NCI-H748 treated with DMSO at 0.1 percent for 48 hours (cell line): Measurements from ENCODE around the gene AMD1.
"Not testable (repeated sequence)": the region's sequence is repeated elsewhere in the genome, so short reads cannot be mapped to it uniquely, and the experiment has no call there.

Source experiments
- DNase-seq: peaks from one replicate; lab custom pipeline; 2025; lab: John Stamatoyannopoulos, UW

The AMD1 gene

DNA sequence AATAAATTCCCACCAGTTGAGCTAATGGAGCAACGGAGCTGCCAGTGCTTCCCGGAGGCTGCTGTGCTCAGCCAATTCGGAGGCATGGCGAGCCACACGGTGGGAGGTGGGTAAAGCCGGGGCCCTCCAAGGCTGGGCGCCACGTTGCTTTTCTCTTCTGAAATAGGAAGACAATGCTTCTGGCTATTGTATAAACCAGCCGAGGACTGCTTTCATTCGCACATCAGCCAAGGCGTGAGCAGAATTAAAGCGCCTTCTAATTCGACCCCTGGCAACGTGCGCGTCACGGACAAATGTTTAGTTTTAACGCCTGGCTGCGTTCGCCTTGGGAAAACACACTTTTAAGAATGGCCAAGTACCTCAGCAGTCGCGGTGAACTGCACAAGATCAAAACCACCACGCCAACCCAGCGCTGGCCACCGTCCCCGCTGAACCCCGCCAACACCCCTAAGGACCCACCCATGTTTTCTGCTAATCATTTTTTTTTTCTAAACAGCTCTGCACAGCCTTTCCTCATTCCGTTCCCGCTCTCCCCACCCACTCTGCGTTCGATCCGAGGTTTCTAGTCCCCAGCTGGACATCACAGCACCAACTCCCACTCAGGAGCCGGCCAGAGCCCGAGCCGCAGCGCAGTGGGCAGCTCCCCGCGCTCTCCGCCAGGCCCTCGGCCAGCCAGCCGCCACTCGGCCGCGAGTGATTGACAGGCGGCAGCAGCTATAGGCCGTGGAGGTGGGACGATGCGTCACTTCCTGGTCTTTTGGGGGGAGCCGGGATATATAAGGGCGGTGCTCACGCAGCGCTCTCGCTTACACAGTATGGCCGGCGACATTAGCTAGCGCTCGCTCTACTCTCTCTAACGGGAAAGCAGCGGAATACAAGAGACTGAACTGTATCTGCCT, at the start of gene AMD1:
AMD1 (plus strand) TSS at position 805 of the 899 bp plus-strand sequence. CDS start 321 bp downstream, outside the sequence.
- DNase-seq, result peak; percentile 95

DNA sequence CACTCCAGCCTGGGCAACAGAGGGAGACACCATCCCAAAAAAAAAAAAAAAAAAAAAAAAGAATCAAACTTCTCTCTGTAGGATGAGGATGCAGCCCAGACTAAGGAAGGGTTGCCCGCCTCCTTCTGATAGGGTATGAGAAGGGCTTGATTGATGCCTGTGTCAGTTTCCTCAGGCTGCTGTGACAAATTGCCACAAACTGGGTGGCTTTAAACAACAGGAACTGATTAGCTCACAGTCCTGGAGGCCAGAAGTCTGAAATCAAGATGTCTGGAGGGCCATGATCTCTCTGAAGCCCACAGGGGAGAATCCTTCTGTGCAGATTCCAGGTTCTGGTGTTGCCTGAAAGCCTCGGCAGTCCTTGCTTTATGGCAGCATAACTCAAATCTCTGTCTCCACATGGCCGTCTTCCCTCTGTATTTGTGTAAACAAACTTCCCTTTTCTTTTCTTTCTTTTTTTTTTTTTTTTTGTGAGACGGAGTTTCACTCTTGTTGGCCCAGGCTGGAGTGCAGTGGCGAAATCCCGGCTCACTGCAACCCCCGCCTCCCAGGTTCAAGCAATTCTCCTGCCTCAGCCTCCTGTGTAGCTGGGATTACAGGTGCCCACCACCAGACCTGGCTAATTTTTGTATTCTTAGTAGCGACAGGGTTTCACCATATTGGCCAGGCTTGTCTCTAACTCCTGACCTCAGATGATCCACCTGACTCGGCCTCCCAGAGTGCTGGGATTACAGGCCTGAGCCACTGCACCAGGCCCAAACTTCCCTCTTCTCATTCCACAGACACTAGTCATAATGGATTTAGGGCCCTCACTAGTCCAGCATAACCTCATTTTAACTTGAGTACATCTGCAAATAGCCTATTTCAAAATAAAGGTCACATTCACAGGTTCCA, 48.1 kb upstream of the AMD1 start:
- no peak for DNase-seq

DNA sequence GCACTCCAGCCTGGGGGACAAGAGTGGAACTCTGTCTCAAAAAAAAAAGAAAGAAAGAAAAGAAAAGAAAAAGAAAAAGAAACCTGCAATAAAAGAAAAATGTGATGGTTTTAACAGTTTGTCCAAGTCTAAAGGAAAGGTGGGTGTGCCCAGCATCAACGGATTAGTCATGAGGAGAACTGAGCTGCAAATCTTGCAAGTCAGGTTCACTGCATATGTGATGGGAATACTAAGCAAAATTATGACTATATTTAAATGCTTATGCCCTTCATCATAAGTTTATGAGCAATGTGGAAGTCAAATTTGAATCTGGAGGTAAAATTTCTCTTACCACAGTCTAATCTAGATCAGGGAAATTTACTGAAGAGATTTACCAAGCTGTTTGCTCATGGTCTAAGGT, 46.2 kb upstream of the AMD1 start:
- no peak for DNase-seq

DNA sequence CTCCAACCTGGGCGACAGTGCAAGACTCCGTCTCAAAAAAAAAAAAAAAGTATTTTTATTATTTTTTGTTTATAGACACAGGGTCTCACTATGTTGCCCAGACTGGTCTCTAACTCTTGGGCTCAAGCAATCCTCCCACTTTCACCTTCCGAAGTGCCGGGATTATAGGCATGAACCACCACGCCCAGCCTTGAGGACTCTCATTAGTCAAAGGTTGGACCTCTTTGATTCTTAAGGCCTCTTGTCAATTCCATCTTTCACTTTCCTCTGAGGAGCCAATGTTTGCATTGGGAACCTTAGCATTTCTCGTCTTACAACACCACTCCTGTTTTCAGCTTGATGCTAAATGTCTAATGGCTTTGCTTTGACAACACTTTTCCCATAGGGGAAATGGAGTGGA, 43.2 kb upstream of the AMD1 start:
- DNase-seq, result no peak

DNA sequence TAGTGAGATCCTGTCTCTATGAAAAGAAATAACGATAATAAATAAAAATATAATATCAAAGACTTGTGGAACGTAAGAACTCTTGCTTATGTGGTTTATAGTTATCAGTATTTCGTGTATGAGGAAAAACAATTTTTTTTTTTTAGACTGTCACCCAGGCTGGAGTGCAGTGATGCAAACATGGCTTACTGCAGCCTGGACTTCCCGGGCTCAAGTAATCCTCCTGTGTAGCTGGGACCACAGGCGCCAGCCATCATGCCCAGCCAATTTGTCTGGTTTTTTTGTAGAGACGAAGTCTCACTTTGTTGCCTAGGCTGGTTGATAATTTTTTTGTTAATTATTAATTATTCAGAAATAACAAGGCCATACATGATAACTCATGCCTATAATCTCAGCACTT, 40.8 kb upstream of the AMD1 start:
- DNase-seq, result no peak

DNA sequence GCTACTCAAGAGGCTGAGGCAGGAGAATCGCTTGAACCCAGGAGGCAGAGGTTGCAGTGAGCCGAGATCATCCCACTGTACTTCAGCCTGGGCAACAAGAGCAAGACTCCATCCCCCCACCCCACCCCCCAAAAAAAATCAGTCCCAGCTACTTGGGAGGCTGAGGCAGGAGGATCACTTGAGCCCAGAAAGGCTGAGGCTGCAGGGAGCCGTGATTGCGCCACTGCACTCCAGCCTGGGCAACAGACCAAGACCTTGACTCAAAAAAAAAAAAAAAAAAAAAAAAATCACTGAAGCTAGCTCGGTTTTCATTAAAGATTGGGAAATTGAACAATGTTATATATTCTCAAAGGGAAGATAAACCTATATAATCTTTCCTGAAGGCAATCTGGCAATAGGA, 38.8 kb upstream of the AMD1 start:
- not testable (repeated sequence) for DNase-seq

DNA sequence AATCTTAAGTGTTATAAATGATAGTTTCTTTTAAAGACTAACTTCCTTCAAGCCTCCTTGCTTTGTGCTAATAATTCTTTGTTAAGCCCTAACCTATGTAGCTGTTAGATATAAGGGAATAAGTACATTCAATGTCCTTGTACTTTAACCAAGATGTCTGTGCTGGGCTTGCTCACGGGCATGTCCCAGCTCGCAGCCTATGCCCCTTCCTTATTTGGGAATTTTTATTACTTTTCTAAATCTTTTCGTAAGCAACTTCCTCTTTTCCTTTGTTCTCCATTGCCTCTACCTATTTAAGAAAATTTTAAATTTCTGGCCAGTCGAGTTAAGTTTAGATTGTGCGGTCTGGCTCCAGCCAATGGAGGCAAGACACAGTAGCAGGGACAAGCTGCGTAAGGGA, 33.3 kb upstream of the AMD1 start:
- no peak for DNase-seq

DNA sequence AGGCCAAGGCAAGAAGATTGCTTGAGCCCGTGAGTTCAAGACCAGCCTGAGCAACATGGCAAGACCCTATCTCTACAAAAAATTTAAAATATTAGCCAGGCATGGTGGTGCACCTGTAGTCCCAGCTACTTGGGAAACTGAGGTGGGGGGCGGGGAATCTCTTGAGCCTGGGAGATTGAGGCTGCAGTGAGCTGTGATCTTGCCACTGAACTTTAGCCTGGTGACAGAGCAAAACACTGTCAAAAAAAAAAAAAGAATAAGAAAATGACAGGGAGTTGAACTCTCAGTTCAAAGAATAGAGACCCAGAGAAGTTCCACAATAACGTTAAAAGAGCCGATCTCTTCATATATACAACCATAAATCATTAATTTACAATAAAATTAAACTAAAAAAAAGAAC, 24.8 kb upstream of the AMD1 start:
- no peak for DNase-seq

DNA sequence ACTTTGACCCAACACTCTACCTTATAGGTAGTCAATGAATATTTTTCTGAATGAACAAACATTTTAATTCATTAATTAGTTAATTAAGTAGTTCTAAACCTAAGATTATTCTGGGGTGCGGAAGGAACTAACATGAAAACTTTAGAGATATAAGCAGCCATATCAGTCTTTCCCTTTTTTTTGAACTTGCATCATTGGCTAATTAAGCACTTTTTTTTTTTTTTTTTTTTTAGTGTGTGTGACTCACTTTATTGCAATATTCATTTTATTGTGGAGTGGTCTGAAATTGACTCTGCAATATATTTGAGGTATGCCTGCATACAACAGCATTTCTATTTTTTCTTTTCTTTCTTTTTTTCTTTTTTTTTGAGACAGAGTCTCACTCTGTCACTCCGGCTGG, 21.8 kb upstream of the AMD1 start:
- DNase-seq, result no peak

DNA sequence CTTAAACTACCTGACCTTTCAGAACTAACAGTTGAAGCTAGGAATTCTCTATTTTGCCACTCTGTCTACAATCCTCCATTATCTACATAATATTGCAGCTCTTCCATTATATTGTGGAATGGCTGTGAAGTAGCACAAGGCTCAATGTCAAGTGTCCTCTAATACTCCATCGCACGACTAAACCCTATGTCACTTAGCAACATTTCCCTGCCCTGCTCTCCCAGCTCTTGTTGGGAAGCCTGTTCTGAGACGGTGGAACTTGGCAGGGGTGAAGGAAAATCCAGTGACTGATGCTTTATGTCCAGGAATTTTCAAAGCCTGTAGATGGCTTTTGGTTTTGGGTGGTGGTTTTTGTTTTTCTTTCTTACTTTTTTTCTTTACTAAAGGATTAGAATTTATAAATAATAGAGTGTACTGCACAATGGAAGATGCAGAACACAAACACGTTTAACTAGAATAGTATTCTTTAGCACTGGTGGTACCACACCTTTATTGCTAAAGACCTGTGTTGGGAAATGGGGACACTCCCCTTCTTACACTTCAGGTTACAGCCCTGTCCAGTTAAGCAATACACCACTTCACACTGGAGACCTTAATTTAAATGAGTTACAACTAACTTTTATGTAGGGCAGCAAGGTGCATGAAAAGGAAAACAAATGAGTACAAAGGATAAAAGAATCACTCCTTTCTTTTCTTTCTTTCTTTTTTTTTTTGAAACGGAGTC, 20.7 kb upstream of the AMD1 start:
- DNase-seq, result no peak

DNA sequence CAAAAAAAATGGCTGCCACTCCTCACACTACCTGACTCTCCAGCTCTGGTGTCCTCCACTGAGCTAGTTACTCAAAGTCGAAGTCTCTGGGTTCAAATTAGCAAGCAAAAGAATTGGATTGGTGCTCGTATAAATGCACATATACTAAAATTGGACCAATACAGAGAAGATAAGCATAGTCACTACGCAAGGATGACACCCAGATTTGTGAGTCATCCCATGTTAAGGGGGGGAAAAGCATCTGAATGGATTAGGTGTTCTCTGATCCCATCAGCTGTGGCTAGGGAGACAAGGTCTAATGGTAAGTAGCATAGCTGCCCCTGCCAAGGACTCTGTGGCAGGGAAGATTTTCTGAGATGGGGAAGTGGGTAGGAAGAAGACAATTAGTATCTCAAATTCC, 18.3 kb upstream of the AMD1 start:
- no peak for DNase-seq

DNA sequence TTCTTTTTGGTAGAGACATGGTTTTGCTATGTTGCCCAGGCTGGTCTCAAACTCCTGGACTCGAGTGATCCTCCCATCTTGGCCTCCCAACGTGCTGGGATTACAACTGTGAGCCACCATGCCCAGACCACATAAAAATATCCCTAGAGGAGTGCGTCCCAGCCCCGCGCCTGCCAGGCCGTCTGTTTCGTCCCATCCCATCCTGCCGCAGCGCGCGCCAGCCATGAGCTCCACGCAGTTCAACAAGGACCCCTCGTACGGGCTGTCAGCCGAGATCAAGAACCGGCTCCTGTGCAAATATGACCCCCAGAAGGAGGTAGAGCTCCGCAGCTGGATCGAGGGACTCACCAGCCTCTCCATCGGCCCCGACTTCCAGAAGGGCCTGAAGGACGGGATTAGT, 16.6 kb upstream of the AMD1 start:
- no peak for DNase-seq

DNA sequence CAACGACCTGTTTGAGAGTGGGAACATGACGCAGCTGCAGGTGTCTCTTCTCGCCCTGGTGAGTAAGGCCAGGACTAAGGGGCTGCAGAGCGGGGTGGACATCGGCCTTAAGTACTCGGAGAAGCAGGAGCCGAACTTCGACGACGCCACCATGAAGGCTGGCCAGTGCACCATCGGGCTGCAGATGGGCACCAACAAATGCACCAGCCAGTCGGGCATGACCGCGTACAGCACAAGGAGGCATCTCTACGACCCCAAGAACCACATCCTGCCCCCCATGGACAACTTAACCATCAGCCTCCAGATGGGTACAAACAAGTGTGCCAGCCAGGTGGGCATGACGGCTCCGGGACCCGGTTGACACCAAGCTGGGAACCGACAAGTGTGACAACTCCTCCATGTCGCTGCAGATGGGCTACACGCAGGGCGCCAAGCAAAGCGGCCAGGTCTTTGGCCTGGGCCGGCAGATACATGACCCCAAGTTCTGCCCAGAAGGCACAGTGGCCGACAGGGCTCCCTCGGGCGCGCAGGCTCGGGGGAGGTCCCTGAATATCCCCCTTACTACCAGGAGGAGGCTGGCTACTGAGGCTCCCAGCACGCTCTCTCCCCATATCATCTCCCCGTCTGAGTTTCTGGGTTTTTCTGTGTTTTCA, 15.9 kb upstream of the AMD1 start:
- no peak for DNase-seq

DNA sequence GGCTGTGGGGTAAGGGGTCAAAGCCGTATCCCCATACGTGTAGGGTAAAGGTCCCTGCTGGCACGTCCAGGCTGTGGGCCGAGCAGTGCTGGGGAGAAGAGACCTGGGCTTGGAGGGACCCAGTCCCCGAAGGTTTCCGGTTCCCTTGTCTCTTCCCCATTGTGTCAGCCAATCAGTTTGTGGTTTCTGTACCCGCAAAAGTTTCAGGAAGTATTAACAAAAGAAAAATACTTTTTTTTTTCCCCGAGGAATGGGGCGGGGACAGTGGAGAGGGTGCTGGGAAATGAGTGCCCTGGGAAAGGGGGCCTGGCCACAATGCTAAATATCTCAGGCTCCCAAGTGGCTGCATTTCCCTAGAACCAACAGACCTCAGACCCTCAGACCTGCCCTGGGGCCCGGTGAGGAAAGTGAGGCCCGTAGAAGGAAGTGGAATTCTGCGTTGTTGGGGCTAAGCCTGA, 15.2 kb upstream of the AMD1 start:
- DNase-seq, result no peak

DNA sequence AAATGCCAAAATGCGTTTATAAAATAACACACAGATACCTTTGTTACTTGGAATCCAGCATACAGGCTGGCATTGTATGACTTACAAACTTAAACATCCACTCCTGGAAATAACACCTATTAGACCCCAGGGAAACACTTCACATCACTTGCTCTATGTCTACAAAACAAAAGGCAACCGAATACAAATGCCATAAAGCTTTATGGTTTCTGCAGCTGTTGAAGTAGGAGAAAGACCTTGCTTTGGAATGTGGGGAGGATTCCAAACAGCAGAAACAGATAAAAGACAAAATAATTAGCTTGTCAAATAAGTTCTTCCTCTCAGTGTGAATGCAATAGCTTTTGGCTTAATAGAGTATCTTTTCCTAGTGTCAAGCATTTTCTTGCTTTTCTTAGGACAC, 9.8 kb upstream of the AMD1 start:
- no peak for DNase-seq

DNA sequence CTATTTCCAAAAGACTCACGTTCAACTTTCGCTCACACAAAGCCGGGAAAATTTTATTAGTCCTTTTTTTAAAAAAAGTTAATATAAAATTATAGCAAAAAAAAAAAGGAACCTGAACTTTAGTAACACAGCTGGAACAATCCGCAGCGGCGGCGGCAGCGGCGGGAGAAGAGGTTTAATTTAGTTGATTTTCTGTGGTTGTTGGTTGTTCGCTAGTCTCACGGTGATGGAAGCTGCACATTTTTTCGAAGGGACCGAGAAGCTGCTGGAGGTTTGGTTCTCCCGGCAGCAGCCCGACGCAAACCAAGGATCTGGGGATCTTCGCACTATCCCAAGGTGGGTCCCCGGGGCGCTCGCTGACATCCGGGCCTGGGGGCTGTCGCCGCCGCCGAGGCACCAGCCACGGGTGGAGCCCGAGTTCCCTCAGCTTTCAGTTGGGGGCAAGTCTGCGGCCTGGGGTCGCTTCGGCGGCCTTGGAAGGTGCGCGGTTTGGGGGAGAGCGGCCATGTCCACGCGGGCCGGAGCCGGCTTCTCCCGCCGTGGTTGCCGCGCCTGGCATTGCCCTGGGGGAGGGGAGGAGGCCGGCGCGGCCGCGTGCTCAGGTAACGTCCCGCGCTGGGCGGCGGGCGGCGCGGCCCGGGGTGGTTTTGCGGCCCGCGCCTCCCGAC, 429 bp downstream of the AMD1 start:
- no peak for DNase-seq

DNA sequence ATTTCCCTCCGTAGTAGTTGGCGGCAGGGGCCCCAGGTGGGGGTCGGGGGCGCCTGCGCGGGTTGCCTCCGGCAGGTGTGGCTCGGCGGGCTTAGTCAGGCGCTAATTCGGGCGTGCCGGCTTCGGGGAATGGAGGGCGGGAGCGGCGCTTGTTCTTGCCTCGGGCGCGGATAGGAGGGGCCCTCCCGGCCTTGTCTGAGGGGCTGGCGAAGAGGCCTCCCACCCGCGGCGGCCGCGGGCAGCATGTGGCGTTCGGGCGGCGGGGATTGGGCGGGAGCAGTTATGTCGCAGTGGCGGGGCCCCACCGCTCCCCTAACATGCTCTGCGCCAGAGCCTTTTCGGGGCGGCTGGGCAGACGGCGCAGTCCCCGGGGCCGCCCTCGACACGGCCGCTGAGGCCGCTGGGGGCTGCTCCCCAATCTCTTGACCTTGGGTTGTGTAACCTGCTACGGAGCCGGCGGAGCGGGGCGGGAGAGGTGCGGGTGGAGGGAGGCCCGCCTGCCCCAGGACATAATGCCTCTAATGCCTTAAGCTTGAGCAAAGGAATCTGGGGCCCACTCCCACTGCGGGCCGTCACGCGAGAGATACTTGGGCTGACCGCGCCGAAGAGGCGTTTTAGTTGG, 1.1 kb downstream of the AMD1 start:
- DNase-seq, result peak; percentile 45

DNA sequence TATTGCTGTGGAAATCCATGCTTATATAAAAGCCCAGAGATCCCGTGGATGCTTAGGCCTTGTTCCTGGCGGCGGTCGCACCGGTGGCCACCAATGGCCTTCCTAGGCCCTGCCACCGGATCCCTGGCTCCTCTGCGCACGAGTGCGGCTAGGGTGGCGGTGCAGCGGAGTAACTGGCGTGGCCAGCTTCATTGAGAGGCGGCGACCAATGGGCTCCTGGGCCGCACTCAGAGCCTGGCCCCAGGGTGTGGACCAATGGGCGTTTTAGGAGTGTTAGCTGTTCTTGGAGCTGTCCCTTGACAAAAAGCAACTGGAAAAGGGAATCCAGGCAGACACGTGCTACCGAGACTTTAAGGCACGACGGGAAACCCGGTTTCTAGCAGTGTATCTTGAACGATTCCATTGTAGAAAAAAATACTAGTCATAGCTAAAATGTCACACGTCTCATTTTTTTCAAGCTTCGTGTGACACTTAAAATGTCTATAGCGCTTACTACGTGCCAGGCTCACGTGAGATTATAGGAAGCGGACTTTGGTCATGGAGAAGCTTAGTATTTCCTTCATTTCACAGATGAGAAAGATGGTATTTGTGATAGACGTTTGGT, 1.7 kb downstream of the AMD1 start:
- peak; percentile 73 for DNase-seq

DNA sequence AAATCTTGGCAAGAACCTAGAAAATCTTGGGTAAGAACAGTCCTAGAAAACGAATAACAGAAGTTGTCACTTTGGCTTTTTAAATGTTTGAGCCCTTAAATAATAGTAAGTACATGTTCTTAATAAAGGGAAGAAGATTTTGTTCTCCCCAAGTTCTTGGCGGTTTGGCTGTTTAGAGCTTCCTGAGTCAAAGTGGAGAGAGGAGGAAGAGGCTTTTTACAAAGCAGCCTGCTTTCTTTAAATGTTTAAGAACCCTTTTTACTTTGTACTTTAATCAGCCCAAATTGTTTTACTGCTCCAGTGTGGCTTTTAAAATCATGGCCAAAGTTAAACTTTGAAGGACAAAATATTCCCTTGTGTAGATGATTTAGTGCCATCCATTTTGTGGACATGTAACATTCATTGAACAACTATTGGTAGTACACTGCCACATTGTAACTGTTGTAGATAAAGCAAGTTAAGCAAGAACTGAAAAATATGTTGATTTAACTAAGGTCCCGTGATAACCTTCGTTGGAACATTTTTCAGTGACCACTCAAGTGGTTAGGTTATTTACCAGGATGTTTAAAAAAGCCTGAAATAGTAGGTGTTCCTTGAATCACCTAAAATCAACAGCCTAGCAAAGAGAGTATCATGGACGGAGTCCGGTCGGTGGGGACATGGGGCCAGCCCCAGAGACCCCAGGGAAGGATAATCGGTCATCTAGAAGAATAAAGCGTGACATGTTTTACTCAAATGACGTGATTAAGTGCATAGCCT, 2.4 kb downstream of the AMD1 start:
- DNase-seq, result no peak

DNA sequence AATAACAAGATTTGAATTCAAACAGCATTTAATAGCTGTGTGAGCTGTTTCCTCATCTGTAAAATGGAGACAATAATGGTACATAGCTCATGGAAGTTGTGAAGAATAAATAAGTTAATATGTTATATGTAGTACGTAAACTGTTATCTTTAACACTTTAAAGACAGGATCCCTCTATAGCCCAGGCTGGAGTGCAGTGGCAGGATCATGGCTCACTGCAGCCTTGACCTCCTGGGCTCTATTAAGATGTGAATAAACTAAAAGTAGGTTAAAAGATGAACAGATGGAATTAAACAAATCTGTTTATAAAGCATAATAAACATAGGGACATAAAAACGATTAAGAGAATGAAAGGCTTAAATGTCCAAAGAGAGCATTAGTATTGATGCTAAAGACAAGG, 3.0 kb downstream of the AMD1 start:
- no peak for DNase-seq
